Measurements from ENCODE around the gene ADISSP. TPM values are rescaled to one million over a fixed set of nuclear protein-coding genes. Genes with fewer than 3 reads are reported as not detected.
A peak's percentile ranks its signal among the peaks of the same experiment; 100 is the strongest.

The ADISSP gene
- total RNA-seq, 1 donor from 2014 or later = 14.4 TPM

- peak; percentile 90 for DNase-seq
Measured at GRCh38 chr20:3781153-3781910, 13.8 kb upstream of the ADISSP start, which contains the start of gene SPEF1. TSS of gene SPEF1 (minus strand) at chr20:3781448. CDS start at chr20:3781287, 161 bp downstream.

GRCh38 chr20:3778976-3779375 lies 11.4 kb upstream of the ADISSP start:
- DNase-seq = no peak

- DNase-seq = no peak
Measured at GRCh38 chr20:3777716-3778629, 10.4 kb upstream of the ADISSP start.

GRCh38 chr20:3777381-3777715 lies 9.8 kb upstream of the ADISSP start:
- DNase-seq = no peak

- no peak for DNase-seq
Measured at GRCh38 chr20:3775457-3776108, 8.0 kb upstream of the ADISSP start.

GRCh38 chr20:3771552-3772058 lies 4.1 kb upstream of the ADISSP start:
- DNase-seq = no peak

- peak; percentile 66 for DNase-seq
Measured at GRCh38 chr20:3768342-3769130, 983 bp upstream of the ADISSP start.

- no peak for DNase-seq
Measured at GRCh38 chr20:3767110-3767426, 485 bp downstream of the ADISSP start.

- DNase-seq = no peak
Measured at GRCh38 chr20:3766422-3767109, 987 bp downstream of the ADISSP start.

GRCh38 chr20:3765171-3765882 lies 2.2 kb downstream of the ADISSP start:
- no peak for DNase-seq

GRCh38 chr20:3764659-3765058 lies 2.9 kb downstream of the ADISSP start:
- no peak for DNase-seq

GRCh38 chr20:3763671-3764601 lies 3.6 kb downstream of the ADISSP start:
- DNase-seq = no peak

- no peak for DNase-seq
Measured at GRCh38 chr20:3760655-3761348, 6.8 kb downstream of the ADISSP start.

- no peak for DNase-seq
Measured at GRCh38 chr20:3759884-3760283, 7.7 kb downstream of the ADISSP start.

- no peak for DNase-seq
Measured at GRCh38 chr20:3759316-3759823, 8.2 kb downstream of the ADISSP start.

GRCh38 chr20:3758566-3758965 lies 9.0 kb downstream of the ADISSP start:
- DNase-seq = no peak

GRCh38 chr20:3757268-3757667 lies 10.3 kb downstream of the ADISSP start:
- DNase-seq = no peak

- DNase-seq = no peak
Measured at GRCh38 chr20:3755814-3756480, 11.6 kb downstream of the ADISSP start.

Data from skin of body (tissue), 2 donors.